RWPE1 (cell line): ENCODE results near the gene CLDN19.

Experiments used
- CTCF ChIA-PET: fragments of 350-600 bp; sonication (Branson Sonifier 250); formaldehyde crosslinking; extraction: SDS; loops from one replicate; lab custom pipeline; 2021; lab: Yijun Ruan, JAX
- POLR2A ChIA-PET: fragments of 400-600 bp; formaldehyde crosslinking; extraction: SDS; loops from one replicate; lab custom pipeline; 2020; ENCODE audit warnings: antibody characterized with exemption; ENCODE audit not compliant: low non-redundant PET; lab: Yijun Ruan, JAX
- DNase-seq: peaks from one replicate; pipeline ENCODE4 v3.0.0; 2012; ENCODE audit warnings: low spot score
- H3K27ac ChIP-seq: fragments of 450-650 bp; 2 replicates; pipeline ENCODE4 v1.5.1; 2017
- CTCF ChIP-seq: fragments of 450-650 bp; conservative IDR thresholded peaks from 2 replicates; pipeline ENCODE4 v1.5.1; 2017; ENCODE audit warnings: low read depth, mild to moderate bottlenecking

Gene CLDN19

DNA sequence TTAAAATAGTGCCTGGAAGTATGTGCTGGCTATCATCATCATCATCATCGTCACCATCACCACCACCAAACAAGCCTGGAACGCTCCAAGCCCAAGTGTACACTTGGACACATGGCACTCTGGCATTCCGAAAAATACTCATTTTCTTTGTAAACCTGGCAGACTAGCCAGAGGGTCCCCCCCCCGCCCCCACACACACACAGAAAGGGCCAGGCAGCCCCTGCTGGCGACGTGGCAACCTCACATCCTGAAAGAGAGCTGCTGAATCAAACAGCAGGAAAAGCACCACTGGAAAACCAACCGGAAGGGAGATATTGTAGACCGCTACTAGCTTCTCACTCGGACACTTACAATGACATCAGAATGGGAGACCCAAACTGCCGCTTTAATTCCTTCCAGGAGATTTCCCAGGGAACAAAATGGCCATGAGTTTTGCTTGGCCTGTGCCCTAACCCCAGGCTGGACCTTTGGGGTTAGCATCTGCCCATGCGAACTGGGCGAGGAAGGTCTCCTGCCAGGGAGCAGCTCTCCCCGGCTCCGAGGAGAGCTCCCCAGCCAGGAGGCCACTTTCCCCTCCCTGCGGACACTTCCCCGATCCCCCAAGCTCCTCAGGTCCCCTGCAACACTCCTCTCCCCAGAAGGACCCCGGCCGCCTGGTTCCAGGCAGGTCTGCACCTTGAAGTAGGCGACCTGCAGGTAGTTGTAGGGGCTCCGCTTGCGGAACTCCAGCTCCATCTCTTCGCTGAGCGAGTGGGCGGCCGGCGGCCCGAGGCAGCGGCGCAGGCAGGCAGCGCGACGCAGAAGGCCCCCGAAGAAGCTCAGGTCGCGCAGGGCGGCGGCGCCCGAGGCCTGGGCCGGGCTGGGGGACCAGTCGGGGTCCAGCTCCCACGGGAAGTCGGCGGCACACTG lies 26.1 kb upstream of the CLDN19 start:
- DNase-seq, result peak; percentile 50
- H3K27ac ChIP-seq, result peak overlapping the region; percentile 81
- ChIA-PET POLR2A (interaction anchor here (0.5 to 1.4 kb wide), 7 partner anchors 14 to 1855 kb away, joined by 3 to 8 read pairs (median 3); no protein-coding TSS in a partner anchor), CTCF (interaction anchor here (0.6 to 1.4 kb wide), 10 partner anchors 10 to 419 kb away, joined by 3 to 8 read pairs (median 3); no protein-coding TSS in a partner anchor)
- TF ChIP-seq CTCF, result peak; percentile 76

DNA sequence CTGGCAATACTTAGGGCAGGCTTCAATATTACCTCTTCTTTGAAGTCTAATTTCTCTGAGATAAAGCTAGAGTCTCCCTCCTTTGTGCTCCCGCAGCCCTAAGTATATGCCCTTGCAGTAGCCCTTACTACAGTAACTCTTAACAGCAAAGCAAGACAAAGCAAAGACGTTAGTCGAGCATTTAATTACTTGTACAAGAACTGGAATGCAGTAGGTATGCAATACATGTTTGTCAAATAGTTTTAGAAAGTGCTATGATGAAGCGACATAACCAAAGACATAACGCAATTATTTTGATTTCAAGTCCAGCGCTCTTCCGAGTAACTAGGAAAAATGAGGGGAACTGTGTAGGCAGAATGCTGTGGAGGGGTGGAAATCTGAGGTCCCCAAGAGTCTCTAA lies 25.2 kb upstream of the CLDN19 start:
- CTCF ChIA-PET, result interaction anchor here (1.1 to 1.4 kb wide), 2 partner anchors 9 to 22 kb away, joined by 3 to 5 read pairs; no protein-coding TSS in a partner anchor
- no peak for DNase-seq
- H3K27ac ChIP-seq, result no peak overlapping the region
- no peak for TF ChIP-seq CTCF
- POLR2A ChIA-PET, result interaction anchor here (0.6 kb wide), 1 partner anchor 153 kb away, joined by 3 read pairs; no protein-coding TSS in a partner anchor

- POLR2A ChIA-PET, result no interaction called here
- no peak for TF ChIP-seq CTCF
- CTCF ChIA-PET, result interaction anchor here (0.6 kb wide), 1 partner anchor 207 kb away, joined by 3 read pairs; no protein-coding TSS in a partner anchor
- H3K27ac ChIP-seq, result 0 out of 2 replicates have a peak overlapping the region, but pooled peaks have one; percentile 21
- DNase-seq, result no peak
Observed at GRCh38 chr1:42762269-42762668, 22.2 kb upstream of the CLDN19 start.

- TF ChIP-seq CTCF, result no peak
- no peak overlapping the region for H3K27ac ChIP-seq
- ChIA-PET CTCF (interaction anchor here (0.6 kb wide), 1 partner anchor 208 kb away, joined by 3 read pairs; no protein-coding TSS in a partner anchor), POLR2A (no interaction called here)
- no peak for DNase-seq
Observed at GRCh38 chr1:42761567-42761966, 21.5 kb upstream of the CLDN19 start.

GRCh38 chr1:42759114-42759513 lies 19.1 kb upstream of the CLDN19 start:
- no peak for TF ChIP-seq CTCF
- ChIA-PET POLR2A (no interaction called here), CTCF (interaction anchor here (0.6 to 0.7 kb wide), 2 partner anchors 64 to 464 kb away, joined by 3 read pairs; no protein-coding TSS in a partner anchor)
- no peak for DNase-seq
- no peak overlapping the region for H3K27ac ChIP-seq

DNA sequence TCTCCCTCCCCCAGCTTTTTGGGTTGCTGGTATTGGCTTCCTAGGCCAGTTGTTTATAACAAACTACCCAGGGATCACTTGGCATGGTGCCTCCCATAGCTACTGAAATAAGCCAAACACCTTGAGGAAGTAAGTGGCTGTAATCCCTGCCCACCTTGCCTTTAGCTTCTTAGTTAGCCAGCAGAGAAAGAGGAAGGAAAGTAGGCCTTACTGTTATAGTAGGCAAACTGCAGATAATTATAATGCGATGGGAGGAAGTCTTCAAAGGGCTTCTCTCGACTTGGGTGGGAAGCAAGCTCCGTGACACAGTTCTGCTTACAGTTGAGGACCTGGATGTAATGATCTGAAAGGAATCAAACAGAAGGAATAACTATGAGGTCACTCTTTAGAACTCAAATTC lies 18.6 kb upstream of the CLDN19 start:
- TF ChIP-seq CTCF, result no peak
- no peak for DNase-seq
- ChIA-PET CTCF (interaction anchor here (0.6 to 0.7 kb wide), 2 partner anchors 63 to 463 kb away, joined by 3 read pairs; no protein-coding TSS in a partner anchor), POLR2A (interaction anchor here (0.7 kb wide), 1 partner anchor 9 kb away, joined by 4 read pairs; the partner anchor contains the start of genes C1orf50 and P3H1)
- no peak overlapping the region for H3K27ac ChIP-seq
